HEK293T (cell line): ENCODE measurements around the gene CSF2.

ENCODE experiments used
- BHLHE40 ChIP-seq: fragments of 450-650 bp; IDR thresholded peaks from 2 replicates; pipeline ENCODE4 v1.6.1; 2016; ENCODE audit warnings: mild to moderate bottlenecking, moderate library complexity, borderline replicate concordance
- ELF4 ChIP-seq: fragments of 450-650 bp; IDR thresholded peaks from 2 replicates; pipeline ENCODE4 v1.6.1; 2017; ENCODE audit warnings: antibody characterized with exemption
- FOXA1 ChIP-seq: fragments of 450-650 bp; IDR thresholded peaks from 2 replicates; pipeline ENCODE4 v1.6.1; 2016; ENCODE audit warnings: mild to moderate bottlenecking
- FOXK2 ChIP-seq: fragments of 450-650 bp; IDR thresholded peaks from 2 replicates; pipeline ENCODE4 v1.6.1; 2016; ENCODE audit warnings: mild to moderate bottlenecking
- HDGF ChIP-seq: fragments of 450-650 bp; IDR thresholded peaks from 2 replicates; pipeline ENCODE4 v1.6.1; 2017; ENCODE audit warnings: antibody characterized with exemption, borderline replicate concordance
- SUZ12 ChIP-seq: fragments of 450-650 bp; IDR thresholded peaks from 2 replicates; pipeline ENCODE4 v1.6.1; 2016; ENCODE audit warnings: mild to moderate bottlenecking
- TARDBP ChIP-seq: fragments of 450-650 bp; IDR thresholded peaks from 2 replicates; pipeline ENCODE4 v1.6.1; 2016

GRCh38 chr5:132073231-132074013 is at the start of gene CSF2:
- TF ChIP-seq SUZ12, result no peak
- TF ChIP-seq HDGF, result no peak
- no peak for TF ChIP-seq BHLHE40
- no peak for TF ChIP-seq FOXA1
- TF ChIP-seq FOXK2, result no peak
- no peak for TF ChIP-seq TARDBP
- no peak for TF ChIP-seq ELF4
